Peyer's patch (tissue), 4 donors: ENCODE measurements around the gene NOC2L. TPM values are rescaled to one million over a fixed set of nuclear protein-coding genes. Genes with fewer than 3 reads are reported as not detected.
"Not testable (repeated sequence)": the region's sequence is repeated elsewhere in the genome, so short reads cannot be mapped to it uniquely, and the experiment has no call there.

Source experiments
- DNase-seq, 3 donors: peaks; one replicate each; pipeline ENCODE4 v3.0.0-alpha.2; 2017 to 2019
- H3K27ac ChIP-seq, 4 donors: fragments of 200-600 bp; sonication (generic); one replicate each; pipeline ENCODE4 v1.5.1; 2016 to 2019
- H3K27me3 ChIP-seq, 2 donors: fragments of 200-600 bp; sonication (generic); one replicate each; pipeline ENCODE4 v1.5.1; 2019
- H3K36me3 ChIP-seq, 3 donors: fragments of 200-600 bp; sonication (generic); one replicate each; pipeline ENCODE4 v1.5.1; 2016 to 2019
- H3K4me1 ChIP-seq, 4 donors: fragments of 200-600 bp; sonication (generic); one replicate each; pipeline ENCODE4 v1.5.1; 2016 to 2019
- H3K4me3 ChIP-seq, 4 donors: fragments of 200-600 bp; sonication (generic); 1 replicate in 3 of 4; 2 replicates in 1 of 4; pipeline ENCODE4 v1.5.1; 2016 to 2019; ENCODE audit warnings: mild to moderate bottlenecking in 1 of 4
- H3K9me3 ChIP-seq, 4 donors: fragments of 200-600 bp; sonication (generic); one replicate each; pipeline ENCODE4 v1.5.1; 2016 to 2019; ENCODE audit warnings: mild to moderate bottlenecking in 1 of 4
- CTCF ChIP-seq, 6 experiments: fragments of 450-650 bp in 4 of 6; fragments of 200-600 bp in 2 of 6; sonication (generic) in 1 of 6; IDR thresholded peaks; one replicate each; pipeline ENCODE4 v1.5.1; 2017 to 2019; ENCODE audit warnings: antibody characterized with exemption in 6 of 6, mild to moderate bottlenecking in 3 of 6, moderate library complexity in 1 of 6
- POLR2A ChIP-seq, 2 donors: fragments of 450-650 bp; IDR thresholded peaks; one replicate each; pipeline ENCODE4 v1.5.1; 2017; ENCODE audit warnings: antibody characterized with exemption in 2 of 2, mild to moderate bottlenecking in 2 of 2, moderate library complexity in 2 of 2
- small RNA-seq, 2 donors: library from RNA; depleted of rRNA; stranded (forward); fragments of <200 nt; gene quantifications; one replicate each; pipeline ENCODE3, GENCODE V24; 2016
- total RNA-seq, 4 donors: library from RNA; depleted of rRNA; stranded (reverse); fragments of >200 nt; gene quantifications; one replicate each; pipeline ENCODE4 v1.1.0, GENCODE V29; 2016

Gene NOC2L
- total RNA-seq, 4 donors from 2014 or later: 18.2 to 58.6 (median 39.9) TPM

GRCh38 chr1:899636-900317, 59.3 kb downstream of the NOC2L start:
- peak in 1 of 3 donors; percentile 6 for DNase-seq
- Histone ChIP-seq H3K4me1 (peaks cover 0 to 7% (median 1%) of the 10 kb centered on the region in 4 donors), H3K9me3 (peaks cover 0 to 7% (median 0%) of the 10 kb centered on the region in 4 donors), H3K27ac (no peak overlapping the region), H3K4me3 (no peak overlapping the region), H3K27me3 (no peaks in the 10 kb centered on the region), H3K36me3 (no peaks in the 10 kb centered on the region)
- no peak for TF ChIP-seq POLR2A (IDR thresholded peaks at IDR 0.05)
- no peak for TF ChIP-seq CTCF (IDR thresholded peaks at IDR 0.05)

GRCh38 chr1:897951-898350, 61.1 kb downstream of the NOC2L start:
- not testable (repeated sequence) for H3K9me3 ChIP-seq, H3K4me3 ChIP-seq, H3K4me1 ChIP-seq, H3K36me3 ChIP-seq, H3K27me3 ChIP-seq, H3K27ac ChIP-seq
- DNase-seq: peak in 2 of 3 donors; percentile 11 to 19

GRCh38 chr1:897226-897625, 61.8 kb downstream of the NOC2L start:
- Histone ChIP-seq H3K9me3 (peaks cover 0 to 7% (median 0%) of the 10 kb centered on the region in 4 donors), H3K36me3 (no peaks in the 10 kb centered on the region), H3K27me3 (no peaks in the 10 kb centered on the region), H3K4me3 (no peak overlapping the region), H3K4me1 (no peaks in the 10 kb centered on the region), H3K27ac (no peak overlapping the region)
- TF ChIP-seq CTCF (IDR thresholded peaks at IDR 0.05): no peak
- no peak for TF ChIP-seq POLR2A (IDR thresholded peaks at IDR 0.05)
- DNase-seq: peak in 1 of 3 donors; percentile 14

Small RNA genes lying within 50 kb of the gene (small RNA-seq; reads per million reads assigned to genes)
- 0 reads per million in 2 donors for gene AL645608.3
- 0 reads per million in 2 donors for gene AL645608.4

Other genes with a start within 250 kb of the NOC2L start
- gene SAMD11, start 35.3 kb downstream of the NOC2L start, total RNA-seq: 1 to 10 TPM; 1.1 to 5.0 (median 2.2) TPM
- gene KLHL17, start 1.3 kb upstream of the NOC2L start, total RNA-seq: 10 to 100 TPM; 14.9 to 17.0 (median 15.8) TPM
- gene PLEKHN1, start 7.2 kb upstream of the NOC2L start, total RNA-seq: under 1 TPM in 3 of 4 donors, not detected in 1; 0.40 to 0.83 (median 0.47) TPM
- gene PERM1, start 22.8 kb upstream of the NOC2L start, total RNA-seq: under 1 TPM in 1 of 4 donors, not detected in 3; 0.35 TPM
- gene HES4, start 40.8 kb upstream of the NOC2L start, total RNA-seq: 10 to 100 TPM in 2 of 4 donors, 1 to 10 TPM in 2; 3.9 to 12.4 (median 7.7) TPM
- 10 to 100 TPM; 17.0 to 91.6 (median 40.1) TPM for gene ISG15, start 54.2 kb upstream of the NOC2L start, total RNA-seq
- 100 to 1,000 TPM in 1 of 4 donors, 10 to 100 TPM in 3; 33.0 to 103 (median 41.4) TPM for gene AGRN, start 60.9 kb upstream of the NOC2L start, total RNA-seq
- gene RNF223, start 115.0 kb upstream of the NOC2L start, total RNA-seq: 1 to 10 TPM in 1 of 4 donors, not detected in 3; 1.3 TPM
- gene C1orf159, start 156.8 kb upstream of the NOC2L start, total RNA-seq: 10 to 100 TPM; 14.0 to 32.0 (median 22.7) TPM
- gene TTLL10, start 214.6 kb upstream of the NOC2L start, total RNA-seq: 1 to 10 TPM in 3 of 4 donors, not detected in 1; 1.6 to 3.6 (median 1.8) TPM
- 10 to 100 TPM in 1 of 4 donors, 1 to 10 TPM in 1, under 1 TPM in 1, not detected in 1; 0.70 to 38.0 (median 3.2) TPM for gene TNFRSF18, start 247.3 kb upstream of the NOC2L start, total RNA-seq